ENCODE measurements around the gene IRF2BP1. TPM values are rescaled to one million over a fixed set of nuclear protein-coding genes. Genes with fewer than 3 reads are reported as not detected.

The IRF2BP1 gene
- total and polyA plus RNA-seq, 12 donors = 8.0 to 23.0 (median 19.5) TPM

DNA sequence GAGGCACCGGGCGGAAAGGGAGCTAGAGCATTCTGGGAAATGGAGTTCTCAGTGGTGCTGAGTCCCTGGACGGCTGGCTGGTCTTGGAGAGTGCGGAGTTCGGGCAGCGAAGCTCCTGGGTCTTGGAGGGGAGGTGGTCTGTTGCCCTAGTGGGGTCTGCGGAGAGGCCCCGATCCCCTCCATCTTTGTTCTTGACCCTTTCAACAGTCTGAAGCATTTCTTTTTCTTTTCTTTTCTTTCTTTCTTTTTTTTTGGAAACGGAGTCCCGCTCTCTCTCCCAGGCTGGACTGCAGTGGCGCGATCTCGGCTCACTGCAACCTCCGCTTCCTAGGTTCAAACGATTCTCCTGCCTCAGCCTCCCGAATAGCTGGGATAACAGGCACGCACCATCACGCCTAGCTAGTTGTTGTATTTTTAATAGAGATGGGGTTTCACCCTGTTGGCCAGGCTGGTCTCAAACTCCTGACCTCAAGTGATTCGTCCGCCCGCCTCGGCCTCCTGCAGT, 22.6 kb downstream of the IRF2BP1 start:
- H3K4me3 ChIP-seq = peak overlapping the region; percentile 8 to 100 (median 88)
- intact Hi-C loops (cut with DNase I) = loop anchor here in 2 of 10 donors (1.0 to 5.0 kb wide), 2 partner anchors 23 to 134 kb away; partner anchors contain the start of genes CCDC61 (in 1 of the 2) and IRF2BP1 (in 1 of the 2)
- 2 to 4% methylated on average over 22 of the region's 22 CpGs for WGBS, 2 donors
- TF ChIP-seq, protein P1, sequence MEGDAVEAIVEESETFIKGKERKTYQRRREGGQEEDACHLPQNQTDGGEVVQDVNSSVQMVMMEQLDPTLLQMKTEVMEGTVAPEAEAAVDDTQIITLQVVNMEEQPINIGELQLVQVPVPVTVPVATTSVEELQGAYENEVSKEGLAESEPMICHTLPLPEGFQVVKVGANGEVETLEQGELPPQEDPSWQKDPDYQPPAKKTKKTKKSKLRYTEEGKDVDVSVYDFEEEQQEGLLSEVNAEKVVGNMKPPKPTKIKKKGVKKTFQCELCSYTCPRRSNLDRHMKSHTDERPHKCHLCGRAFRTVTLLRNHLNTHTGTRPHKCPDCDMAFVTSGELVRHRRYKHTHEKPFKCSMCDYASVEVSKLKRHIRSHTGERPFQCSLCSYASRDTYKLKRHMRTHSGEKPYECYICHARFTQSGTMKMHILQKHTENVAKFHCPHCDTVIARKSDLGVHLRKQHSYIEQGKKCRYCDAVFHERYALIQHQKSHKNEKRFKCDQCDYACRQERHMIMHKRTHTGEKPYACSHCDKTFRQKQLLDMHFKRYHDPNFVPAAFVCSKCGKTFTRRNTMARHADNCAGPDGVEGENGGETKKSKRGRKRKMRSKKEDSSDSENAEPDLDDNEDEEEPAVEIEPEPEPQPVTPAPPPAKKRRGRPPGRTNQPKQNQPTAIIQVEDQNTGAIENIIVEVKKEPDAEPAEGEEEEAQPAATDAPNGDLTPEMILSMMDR (IDR thresholded peaks at IDR 0.05) = no peak
- H3K36me3 ChIP-seq = peaks cover 0 to 35% (median 0%) of the 10 kb centered on the region in 9 donors
- peak overlapping the region in 1 of 10 donors; percentile 95 for H3K27ac ChIP-seq
- ATAC-seq (no peak), DNase-seq (no peak)
- no peaks in the 10 kb centered on the region for H3K9me3 ChIP-seq
- peaks cover 0 to 33% (median 25%) of the 10 kb centered on the region in 9 donors for H3K4me1 ChIP-seq
- H3K27me3 ChIP-seq = peaks cover 0 to 31% (median 23%) of the 10 kb centered on the region in 7 donors

DNA sequence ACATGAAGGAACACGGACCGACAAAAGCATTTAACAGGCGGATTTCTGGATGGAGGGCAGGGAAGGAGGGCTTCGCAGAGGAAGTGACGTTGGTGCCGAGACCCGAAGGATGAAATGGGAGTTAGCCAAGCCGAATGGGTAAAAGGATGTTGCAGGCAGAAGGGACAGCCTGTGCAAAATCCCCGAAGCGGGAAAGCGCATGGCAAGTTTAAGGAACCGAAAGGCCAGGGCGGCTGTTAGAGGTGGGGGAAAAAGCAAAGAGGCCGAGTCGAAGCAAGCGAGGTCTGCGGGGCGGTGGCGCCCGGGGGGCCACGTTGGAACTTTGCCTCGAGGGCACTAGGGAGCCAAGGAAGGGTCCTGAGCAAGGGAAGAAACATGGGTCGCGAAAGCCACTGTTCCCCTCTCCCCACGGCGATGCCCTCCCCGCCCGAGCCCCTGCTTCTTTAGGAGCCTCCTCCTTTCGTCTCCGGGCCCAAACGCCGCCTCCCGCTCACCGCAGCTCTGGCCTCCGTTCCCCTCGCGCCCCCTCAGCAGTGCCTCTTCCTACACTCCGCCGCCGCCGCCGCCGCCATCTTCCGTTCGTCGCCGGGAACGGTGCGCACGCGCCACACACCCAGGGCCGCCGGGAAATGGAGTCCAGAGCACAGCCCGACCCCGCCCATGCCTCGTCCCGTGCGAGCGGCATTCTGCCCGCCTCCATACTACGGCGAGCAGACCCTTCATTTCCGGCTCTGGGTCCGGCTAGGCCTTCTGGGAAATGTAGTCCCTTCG, 23.2 kb downstream of the IRF2BP1 start, which contains the start of gene SYMPK:
SYMPK (minus strand) TSS at position 584 of the 771 bp plus-strand sequence. CDS start 8,652 bp downstream, outside the sequence.
- WGBS, 2 donors = 0 to 1% methylated on average over 60 to 65 of the region's 65 CpGs
- intact Hi-C loops (cut with DNase I) = loop anchor here in 2 of 10 donors (1.0 to 5.0 kb wide), 2 partner anchors 24 to 135 kb away; partner anchors contain the start of genes CCDC61 (in 1 of the 2) and IRF2BP1 (in 1 of the 2)

DNA sequence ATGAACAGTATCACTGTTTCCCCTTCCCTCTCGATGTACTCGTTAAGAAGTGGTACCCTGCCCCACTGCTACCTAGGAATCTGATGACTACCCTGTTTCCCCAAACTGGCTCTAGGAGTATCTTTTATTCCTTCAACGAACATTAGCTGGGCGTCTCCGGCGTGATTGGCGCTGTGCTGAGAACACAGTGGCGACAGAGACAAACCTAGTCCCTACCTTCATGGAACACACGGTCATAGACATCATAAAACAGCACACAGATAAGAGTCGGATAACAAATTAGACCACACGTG, 23.7 kb downstream of the IRF2BP1 start:
- H3K36me3 ChIP-seq = peaks cover 0 to 43% (median 0%) of the 10 kb centered on the region in 9 donors
- 1% methylated on average over 11 of the region's 11 CpGs for WGBS, 2 donors
- H3K9me3 ChIP-seq = no peaks in the 10 kb centered on the region
- H3K27ac ChIP-seq = peak overlapping the region in 9 of 10 donors; percentile 87 to 96 (median 90)
- ATAC-seq (peak in 3 of 8 donors; percentile 0 to 5 (median 4)), DNase-seq (no peak)
- H3K4me1 ChIP-seq = peaks cover 0 to 33% (median 25%) of the 10 kb centered on the region in 9 donors
- intact Hi-C loops (cut with DNase I) = loop anchor here in 1 of 10 donors (5.0 kb wide), 1 partner anchor 135 kb away; the partner anchor contains the start of gene CCDC61
- TF ChIP-seq, protein P1 (IDR thresholded peaks at IDR 0.05) = no peak
- H3K4me3 ChIP-seq = peak overlapping the region; percentile 84 to 100 (median 88)
- H3K27me3 ChIP-seq = peaks cover 0 to 31% (median 23%) of the 10 kb centered on the region in 7 donors

More for the DNA sequence above, 23.2 kb downstream of the IRF2BP1 start, which contains the start of gene SYMPK:
- H3K27ac ChIP-seq = peak within 1 kb of the TSS; percentile 76 to 96 (median 90)
- peaks cover 0 to 42% (median 0%) of the 10 kb centered on the region in 9 donors for H3K36me3 ChIP-seq
- peak within 1 kb of the TSS; percentile 84 to 100 (median 88) for H3K4me3 ChIP-seq
- ATAC-seq (peak; percentile 99 to 100 (median 99)), DNase-seq (peak; percentile 99)
- H3K27me3 ChIP-seq = peaks cover 0 to 31% (median 23%) of the 10 kb centered on the region in 7 donors
- TF ChIP-seq, protein P1 (IDR thresholded peaks at IDR 0.05) = no peak
- H3K9me3 ChIP-seq = no peaks in the 10 kb centered on the region
- peaks cover 0 to 33% (median 25%) of the 10 kb centered on the region in 9 donors for H3K4me1 ChIP-seq

Data from heart right ventricle (tissue), 16 donors.